Keratinocyte (primary cell): ENCODE measurements around the gene ADCY10.

Source experiments
- CTCF ChIP-seq, 3 experiments: IDR thresholded peaks in 1 of 3; conservative IDR thresholded peaks in 1 of 3; optimal IDR thresholded peaks in 1 of 3; 2 replicates in 2 of 3; 3 replicates in 1 of 3; pipeline versions ENCODE3 to v1.5.1; 2011; ENCODE audit warnings: low read length in 3 of 3, mild to moderate bottlenecking in 3 of 3, moderate library complexity in 2 of 3, control low read depth in 1 of 3, inconsistent platforms in 1 of 3; ENCODE audit not compliant: insufficient read depth in 2 of 3; ENCODE audit errors: extremely low read depth in 1 of 3
- EZH2 ChIP-seq: IDR thresholded peaks from one replicate; pipeline ENCODE4 v1.6.1; 2012; ENCODE audit warnings: inconsistent platforms, mild to moderate bottlenecking, low read length, moderate library complexity

GRCh38 chr1:167782946-167783345, 131.0 kb downstream of the ADCY10 start:
- TF ChIP-seq EZH2: no peak
- no peak for TF ChIP-seq CTCF (optimal IDR thresholded peaks at IDR 0.05 in 1 of 3, IDR thresholded peaks at IDR 0.05 in 1 of 3, conservative IDR thresholded peaks at IDR 0.05 in 1 of 3; ENCODE audit: extremely low read depth in 1 of 3, insufficient read depth in 2 of 3, low read length in 3 of 3)
